ENCODE data around the gene SLX1A. TPM values are rescaled to one million over a fixed set of nuclear protein-coding genes. Genes with fewer than 3 reads are reported as not detected.
"Not testable (repeated sequence)": the region's sequence is repeated elsewhere in the genome, so short reads cannot be mapped to it uniquely, and the experiment has no call there.

SLX1A gene
- 27.6 and 28.0 TPM in 2 replicates for total RNA-seq (ENCODE audit: low replicate concordance)
- long read RNA-seq, transcript SLX1A-201 (6 exons, 1,091 nt): major isoform, 9 of 11 reads
- long read RNA-seq, partial matches to known transcripts: 2 of 11 reads
- long read RNA-seq, other reads (novel, unspliced or antisense): 0 of 11 reads

GRCh38 chr16:30193615-30194014, at the start of gene SLX1A, which contains the start of gene BOLA2B:
TSS of gene SLX1A (plus strand) at chr16:30193875. CDS start at chr16:30194085, 210 bp downstream.
TSS of gene BOLA2B (minus strand) at chr16:30193666. CDS start at chr16:30193595, 71 bp downstream.
- H3K9me3 Mint-ChIP-seq; H3K36me3 Mint-ChIP-seq; H3K4me3 Mint-ChIP-seq; H3K4me1 Mint-ChIP-seq (ENCODE audit: unreplicated experiment); H3K27me3 Mint-ChIP-seq; DNase-seq (ENCODE audit: extremely low spot score, unreplicated experiment); H3K27ac Mint-ChIP-seq: not testable (repeated sequence)

GRCh38 chr16:30144017-30144416, 49.7 kb upstream of the SLX1A start:
- H3K27me3 Mint-ChIP-seq: no peaks in the 10 kb centered on the region
- no peak for TF ChIP-seq CTCF (conservative IDR thresholded peaks at IDR 0.05)
- DNase-seq (ENCODE audit: extremely low spot score, unreplicated experiment): no peak
- no peaks in the 10 kb centered on the region for H3K4me1 Mint-ChIP-seq (ENCODE audit: unreplicated experiment)
- H3K36me3 Mint-ChIP-seq: no peaks in the 10 kb centered on the region
- no peak overlapping the region for H3K27ac Mint-ChIP-seq
- H3K4me3 Mint-ChIP-seq: no peak overlapping the region
- no peaks in the 10 kb centered on the region for H3K9me3 Mint-ChIP-seq

DNA sequence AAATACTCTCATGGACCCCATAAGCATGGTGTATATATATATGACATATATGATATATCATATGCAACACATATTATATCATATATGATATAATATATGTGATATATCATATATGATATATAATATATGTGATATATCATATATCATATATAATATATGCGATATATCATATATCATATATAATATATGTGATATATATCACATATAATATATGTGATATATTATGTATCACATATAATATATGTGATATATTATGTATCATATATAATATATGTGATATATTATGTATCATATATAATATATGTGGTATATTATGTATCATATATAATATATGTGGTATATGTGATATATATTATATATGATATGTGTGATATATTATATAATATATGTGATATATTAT, 48.8 kb upstream of the SLX1A start:
- no peak overlapping the region for H3K27ac Mint-ChIP-seq
- H3K4me3 Mint-ChIP-seq: no peak overlapping the region
- H3K4me1 Mint-ChIP-seq (ENCODE audit: unreplicated experiment): no peaks in the 10 kb centered on the region
- TF ChIP-seq CTCF (conservative IDR thresholded peaks at IDR 0.05): no peak
- no peak for DNase-seq (ENCODE audit: extremely low spot score, unreplicated experiment)
- H3K27me3 Mint-ChIP-seq: no peaks in the 10 kb centered on the region
- peaks cover 5% of the 10 kb centered on the region for H3K9me3 Mint-ChIP-seq
- no peaks in the 10 kb centered on the region for H3K36me3 Mint-ChIP-seq

- DNase-seq (ENCODE audit: extremely low spot score, unreplicated experiment): no peak
- Mint-ChIP-seq H3K4me3 (no peak overlapping the region), H3K9me3 (peaks cover 5% of the 10 kb centered on the region), H3K27me3 (no peaks in the 10 kb centered on the region), H3K27ac (no peak overlapping the region), H3K4me1 (ENCODE audit: unreplicated experiment) (no peaks in the 10 kb centered on the region), H3K36me3 (no peaks in the 10 kb centered on the region)
- TF ChIP-seq CTCF (conservative IDR thresholded peaks at IDR 0.05): no peak
These were observed 48.0 kb upstream of the SLX1A start for GRCh38 chr16:30145657-30146056.

GRCh38 chr16:30147843-30148510, 45.7 kb upstream of the SLX1A start:
- H3K27me3 Mint-ChIP-seq: no peaks in the 10 kb centered on the region
- no peak for DNase-seq (ENCODE audit: extremely low spot score, unreplicated experiment)
- TF ChIP-seq CTCF (conservative IDR thresholded peaks at IDR 0.05): no peak
- peaks cover 5% of the 10 kb centered on the region for H3K9me3 Mint-ChIP-seq
- no peak overlapping the region for H3K4me3 Mint-ChIP-seq
- H3K36me3 Mint-ChIP-seq: no peaks in the 10 kb centered on the region
- no peak overlapping the region for H3K27ac Mint-ChIP-seq
- no peaks in the 10 kb centered on the region for H3K4me1 Mint-ChIP-seq (ENCODE audit: unreplicated experiment)

DNA sequence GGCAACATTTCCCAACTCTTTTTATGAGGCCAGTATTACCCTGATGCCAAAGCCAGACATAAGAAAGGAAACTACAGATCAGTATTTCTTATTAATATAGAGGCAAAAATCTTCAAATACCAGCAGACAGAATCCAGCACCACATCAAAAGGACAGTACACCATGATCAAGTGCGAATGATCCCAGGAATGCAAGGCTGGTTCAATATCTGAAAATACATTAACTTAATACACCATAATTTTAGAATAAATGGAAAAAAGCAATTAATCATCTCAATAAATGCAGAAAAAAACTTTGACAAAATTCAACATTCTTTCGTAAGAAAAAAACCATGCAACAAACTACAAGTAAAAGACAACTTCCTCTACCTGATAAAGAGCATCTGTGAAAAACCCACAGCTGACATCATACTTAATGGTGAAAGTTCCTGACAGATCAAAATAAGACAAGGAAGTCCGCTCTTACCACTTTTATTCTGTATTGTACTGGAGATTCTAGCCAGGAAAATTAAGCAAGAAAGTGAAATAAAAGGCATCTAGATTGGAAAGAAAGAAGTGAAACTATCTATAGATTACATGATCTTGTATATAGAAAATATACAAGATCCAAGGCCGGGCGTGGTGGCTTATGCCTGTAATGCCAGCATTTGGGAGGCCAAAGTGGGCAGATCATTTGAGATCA, 44.3 kb upstream of the SLX1A start:
- no peak for TF ChIP-seq CTCF (conservative IDR thresholded peaks at IDR 0.05)
- H3K27ac Mint-ChIP-seq: no peak overlapping the region
- H3K4me3 Mint-ChIP-seq: no peak overlapping the region
- peaks cover 5% of the 10 kb centered on the region for H3K9me3 Mint-ChIP-seq
- no peaks in the 10 kb centered on the region for H3K36me3 Mint-ChIP-seq
- H3K4me1 Mint-ChIP-seq (ENCODE audit: unreplicated experiment): no peaks in the 10 kb centered on the region
- DNase-seq (ENCODE audit: extremely low spot score, unreplicated experiment): no peak
- H3K27me3 Mint-ChIP-seq: no peaks in the 10 kb centered on the region

Data from type B pancreatic cell (in vitro differentiated cells).